HG03045 (cell line): ENCODE results near the gene SNAI1.

Experiments used
- ATAC-seq: cut with Tn5 transposase; IDR thresholded peaks from one replicate; pipeline ENCODE4 v1.9.1; 2021; ENCODE audit warnings: mild to moderate bottlenecking, moderate library complexity; ENCODE audit not compliant: unreplicated experiment

Gene SNAI1

DNA sequence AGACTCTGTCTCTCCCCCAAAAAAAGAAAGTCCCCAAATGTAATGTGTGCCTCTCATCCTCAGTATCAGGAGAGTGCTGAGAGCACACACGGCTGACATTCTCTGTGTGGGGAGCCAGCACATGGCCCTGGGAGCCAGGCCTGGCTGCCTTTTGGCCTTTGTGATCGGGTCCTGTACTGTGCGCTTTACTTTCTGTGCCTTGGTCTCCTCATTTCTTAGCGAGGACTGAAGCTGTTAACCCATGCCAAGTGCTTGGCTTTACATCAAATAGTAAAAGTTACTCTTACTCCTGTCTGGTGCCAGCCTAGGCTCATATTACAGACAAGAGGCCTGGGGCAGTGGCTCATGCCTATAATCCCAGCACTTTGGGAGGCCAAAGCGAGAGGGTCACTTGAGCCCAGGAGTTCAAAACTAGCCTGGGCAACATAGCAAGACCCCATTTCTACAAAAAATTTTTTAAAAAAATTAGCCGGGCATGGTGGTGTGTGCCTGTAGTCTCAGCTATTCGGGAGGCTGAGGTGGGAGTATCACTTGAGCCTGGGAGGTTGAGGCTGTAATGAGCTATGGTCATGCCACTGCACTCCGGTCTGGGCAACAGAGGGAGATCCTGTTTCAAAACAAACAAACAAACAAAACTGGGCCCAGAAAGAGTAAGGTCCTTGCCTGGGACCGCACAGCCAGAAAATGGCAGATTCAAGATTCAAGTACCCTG is 50.3 kb downstream of the SNAI1 start:
- no peak for ATAC-seq

DNA sequence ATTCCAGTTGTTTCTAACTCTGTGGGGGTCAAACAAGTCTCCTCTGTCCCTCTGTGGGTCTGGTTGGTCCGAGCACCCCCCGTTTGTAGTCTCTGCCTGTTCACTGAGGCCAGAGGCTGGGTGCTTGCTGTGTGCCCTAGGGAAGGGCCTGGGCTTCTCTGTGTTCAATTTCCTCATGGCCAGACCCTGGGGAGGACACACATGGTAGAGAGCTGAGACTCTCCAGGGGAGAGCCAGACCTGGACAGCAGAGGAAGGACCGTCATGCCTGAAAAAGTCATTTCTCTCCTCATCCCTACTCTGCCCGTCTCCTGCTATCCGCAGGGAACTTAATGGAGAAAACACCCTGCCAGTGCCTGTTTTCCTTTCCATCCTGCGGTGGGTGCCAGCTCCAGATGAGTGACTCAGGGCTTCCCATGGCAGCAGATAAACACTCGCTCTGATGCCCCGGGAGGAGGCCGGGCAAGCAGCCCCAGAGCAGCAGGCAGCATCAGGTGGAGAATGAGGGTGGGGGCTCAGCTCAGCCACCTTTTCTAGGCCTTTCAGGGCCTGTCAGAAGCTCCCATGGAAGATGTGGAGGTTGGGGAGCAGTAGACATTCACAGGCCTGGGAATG is 51.9 kb downstream of the SNAI1 start:
- ATAC-seq, result no peak

DNA sequence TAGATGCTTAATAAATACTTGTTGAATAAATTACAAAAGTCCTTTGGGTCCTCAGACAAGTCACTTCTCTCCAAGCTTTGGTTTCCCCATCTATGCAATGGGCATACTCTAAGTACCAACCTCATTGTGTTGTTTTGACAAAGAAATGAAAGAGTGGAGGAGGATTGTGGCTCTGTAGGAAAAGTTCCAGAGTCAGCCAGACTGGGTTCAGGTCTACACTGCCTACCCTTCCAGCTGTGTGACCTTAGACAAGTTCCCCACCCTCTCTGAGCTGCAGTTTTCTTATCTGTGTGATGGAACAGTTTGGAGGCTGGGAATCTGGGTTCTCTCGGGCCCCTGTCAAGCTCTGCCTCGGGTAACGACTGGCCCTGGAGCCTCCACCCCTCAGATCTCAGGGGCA is 53.9 kb downstream of the SNAI1 start:
- ATAC-seq, result no peak

DNA sequence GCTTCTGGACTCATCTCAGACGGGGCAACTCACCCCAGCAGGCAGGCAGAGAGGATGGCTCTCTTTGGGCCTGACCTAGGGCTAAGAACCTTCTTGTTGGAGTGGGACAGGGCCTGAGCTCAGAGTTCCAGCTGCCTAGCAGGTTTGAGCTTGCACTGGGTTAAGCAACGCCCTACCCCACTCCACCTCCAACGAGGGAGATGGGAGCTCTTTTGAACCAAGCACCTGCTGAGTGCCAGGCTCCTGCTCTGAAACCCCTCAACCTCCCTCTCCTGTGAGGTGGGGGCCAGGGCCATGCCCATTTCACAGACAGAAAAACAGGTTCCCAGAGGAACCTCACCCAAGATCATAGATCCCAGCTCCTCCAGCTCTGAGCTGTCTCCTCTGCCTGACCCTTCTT is 54.3 kb downstream of the SNAI1 start:
- ATAC-seq, result no peak

DNA sequence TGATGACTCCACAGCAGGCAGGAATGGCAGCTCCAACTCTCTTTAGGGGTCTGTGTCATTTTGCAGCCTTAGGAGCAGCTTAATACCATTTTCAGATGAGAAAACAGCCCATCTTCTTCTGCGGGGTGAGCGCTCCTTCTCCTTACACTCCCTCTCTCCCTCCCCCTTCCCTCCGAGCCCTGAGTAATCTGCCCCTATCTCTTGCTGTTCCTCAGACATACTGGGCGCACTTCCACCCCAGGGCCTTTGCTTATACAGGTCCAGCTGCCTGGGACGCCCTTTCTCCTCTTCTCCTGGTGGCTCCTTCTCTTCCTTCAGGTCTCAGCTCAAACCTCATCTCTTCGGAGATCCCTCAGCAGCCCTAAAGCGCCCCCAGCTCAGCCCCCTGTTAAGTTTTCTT is 54.8 kb downstream of the SNAI1 start:
- no peak for ATAC-seq

DNA sequence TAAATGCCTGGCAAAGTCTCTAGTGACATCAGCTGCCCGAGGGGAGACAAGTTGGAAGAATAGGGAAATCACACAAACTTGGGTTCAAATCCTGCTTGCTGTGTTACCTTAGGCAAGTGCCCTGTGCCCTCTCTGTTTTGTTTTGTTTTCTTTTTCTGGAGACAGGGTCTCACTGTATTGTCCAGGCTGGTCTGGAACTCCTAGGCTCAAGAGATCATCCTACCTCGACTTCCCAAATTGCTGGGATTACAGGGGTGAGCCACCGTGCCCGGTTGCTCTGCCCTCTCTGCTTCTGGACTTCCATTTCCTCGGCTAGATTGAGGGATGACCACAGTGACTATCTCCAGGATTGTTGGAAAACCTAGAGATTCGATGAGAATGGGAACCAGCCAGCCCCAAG is 55.4 kb downstream of the SNAI1 start:
- ATAC-seq, result no peak
